ENCODE measurements around the gene PRRC2C. TPM values are rescaled to one million over a fixed set of nuclear protein-coding genes. Genes with fewer than 3 reads are reported as not detected.
"Not testable (repeated sequence)": the region's sequence is repeated elsewhere in the genome, so short reads cannot be mapped to it uniquely, and the experiment has no call there.

The PRRC2C gene
- total and polyA plus RNA-seq, 12 donors: 15.1 to 77.2 (median 58.1) TPM

DNA sequence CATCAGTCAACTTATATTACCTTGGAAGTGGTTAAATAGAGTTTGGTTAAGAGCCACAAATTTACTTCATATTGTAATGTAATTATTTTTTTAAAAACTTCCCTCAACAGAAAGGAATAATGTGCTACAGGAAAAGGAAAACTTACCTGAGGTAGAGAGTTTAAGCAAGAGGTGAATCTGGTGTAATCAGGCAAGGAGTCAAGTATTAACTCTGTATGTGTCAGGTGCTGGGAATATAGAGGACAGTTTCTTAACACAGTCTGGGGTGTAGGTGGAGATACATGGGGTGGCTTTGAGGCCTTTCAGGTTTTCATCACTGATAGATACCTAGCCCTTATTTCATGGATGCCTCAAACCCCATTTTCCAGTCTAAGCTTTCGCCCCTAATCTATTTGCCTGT, 110.8 kb downstream of the PRRC2C start:
- Histone ChIP-seq H3K9me3 (no peaks in the 10 kb centered on the region), H3K4me1 (peaks cover 0 to 12% (median 0%) of the 10 kb centered on the region in 9 donors), H3K27me3 (no peaks in the 10 kb centered on the region), H3K27ac (no peak overlapping the region), H3K36me3 (peaks cover 0 to 45% (median 22%) of the 10 kb centered on the region in 9 donors), H3K4me3 (no peak overlapping the region)
- TF ChIP-seq, protein P1, sequence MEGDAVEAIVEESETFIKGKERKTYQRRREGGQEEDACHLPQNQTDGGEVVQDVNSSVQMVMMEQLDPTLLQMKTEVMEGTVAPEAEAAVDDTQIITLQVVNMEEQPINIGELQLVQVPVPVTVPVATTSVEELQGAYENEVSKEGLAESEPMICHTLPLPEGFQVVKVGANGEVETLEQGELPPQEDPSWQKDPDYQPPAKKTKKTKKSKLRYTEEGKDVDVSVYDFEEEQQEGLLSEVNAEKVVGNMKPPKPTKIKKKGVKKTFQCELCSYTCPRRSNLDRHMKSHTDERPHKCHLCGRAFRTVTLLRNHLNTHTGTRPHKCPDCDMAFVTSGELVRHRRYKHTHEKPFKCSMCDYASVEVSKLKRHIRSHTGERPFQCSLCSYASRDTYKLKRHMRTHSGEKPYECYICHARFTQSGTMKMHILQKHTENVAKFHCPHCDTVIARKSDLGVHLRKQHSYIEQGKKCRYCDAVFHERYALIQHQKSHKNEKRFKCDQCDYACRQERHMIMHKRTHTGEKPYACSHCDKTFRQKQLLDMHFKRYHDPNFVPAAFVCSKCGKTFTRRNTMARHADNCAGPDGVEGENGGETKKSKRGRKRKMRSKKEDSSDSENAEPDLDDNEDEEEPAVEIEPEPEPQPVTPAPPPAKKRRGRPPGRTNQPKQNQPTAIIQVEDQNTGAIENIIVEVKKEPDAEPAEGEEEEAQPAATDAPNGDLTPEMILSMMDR (IDR thresholded peaks at IDR 0.05): no peak
- DNase-seq (no peak), ATAC-seq (no peak)
- intact Hi-C loops (cut with DNase I): no loop called here
- 95 to 100% methylated on average over 1 of the region's 1 CpG for WGBS, 2 donors

DNA sequence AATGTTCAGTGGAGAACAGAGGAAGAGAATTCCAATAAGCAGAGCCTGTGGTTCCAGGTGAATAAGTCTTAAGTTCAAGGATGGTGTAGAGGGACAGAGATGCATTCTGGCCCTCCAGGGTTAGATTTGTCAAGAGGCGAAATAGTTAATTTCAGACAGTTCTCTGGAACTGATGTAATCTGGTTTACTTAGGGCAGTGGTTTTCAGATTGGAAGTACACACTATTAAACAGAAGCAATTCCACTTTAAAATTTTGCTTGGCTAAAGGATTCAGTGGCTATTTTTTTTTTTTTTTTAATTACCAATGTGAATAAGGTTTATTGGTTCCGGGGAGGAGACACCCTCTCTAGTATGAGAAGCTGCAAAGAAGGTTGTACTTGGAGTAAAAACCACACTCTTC, 111.4 kb downstream of the PRRC2C start:
- H3K27me3 ChIP-seq: no peaks in the 10 kb centered on the region
- ATAC-seq: no peak
- peaks cover 0 to 12% (median 0%) of the 10 kb centered on the region in 9 donors for H3K4me1 ChIP-seq
- TF ChIP-seq, protein P1 (IDR thresholded peaks at IDR 0.05): no peak
- peaks cover 0 to 39% (median 16%) of the 10 kb centered on the region in 9 donors for H3K36me3 ChIP-seq
- H3K9me3 ChIP-seq: no peaks in the 10 kb centered on the region
- intact Hi-C loops (cut with DNase I): no loop called here
- no peak for DNase-seq
- no peak overlapping the region for H3K27ac ChIP-seq
- WGBS, 2 donors: 93 to 98% methylated on average over 2 of the region's 2 CpGs
- H3K4me3 ChIP-seq: no peak overlapping the region

DNA sequence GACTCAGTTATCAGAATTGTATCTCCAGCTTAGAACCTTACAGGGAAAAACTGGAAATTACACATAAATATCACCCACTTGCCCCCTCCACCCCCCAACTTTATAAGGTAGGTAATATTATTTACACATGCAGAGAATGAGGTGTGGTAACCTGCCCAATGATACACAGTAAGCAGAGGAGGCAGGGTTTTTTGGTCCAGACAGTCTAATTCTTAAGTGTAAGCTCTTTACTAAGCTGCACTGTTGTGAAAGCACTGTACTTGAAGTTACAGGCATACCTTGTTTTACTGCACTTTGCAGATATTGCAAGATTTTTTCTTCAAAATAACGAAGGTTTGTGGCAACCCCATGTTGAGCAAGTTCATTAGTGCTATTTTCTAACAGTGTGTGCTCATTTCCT, 111.9 kb downstream of the PRRC2C start:
- TF ChIP-seq, protein P1 (IDR thresholded peaks at IDR 0.05): no peak
- peaks cover 0 to 12% (median 0%) of the 10 kb centered on the region in 9 donors for H3K4me1 ChIP-seq
- H3K9me3 ChIP-seq: no peaks in the 10 kb centered on the region
- DNase-seq (no peak), ATAC-seq (no peak)
- no peak overlapping the region for H3K4me3 ChIP-seq
- WGBS, 2 donors: 86 to 89% methylated on average over 1 of the region's 1 CpG
- peaks cover 0 to 34% (median 11%) of the 10 kb centered on the region in 9 donors for H3K36me3 ChIP-seq
- no peaks in the 10 kb centered on the region for H3K27me3 ChIP-seq
- intact Hi-C loops (cut with DNase I): no loop called here
- H3K27ac ChIP-seq: no peak overlapping the region

DNA sequence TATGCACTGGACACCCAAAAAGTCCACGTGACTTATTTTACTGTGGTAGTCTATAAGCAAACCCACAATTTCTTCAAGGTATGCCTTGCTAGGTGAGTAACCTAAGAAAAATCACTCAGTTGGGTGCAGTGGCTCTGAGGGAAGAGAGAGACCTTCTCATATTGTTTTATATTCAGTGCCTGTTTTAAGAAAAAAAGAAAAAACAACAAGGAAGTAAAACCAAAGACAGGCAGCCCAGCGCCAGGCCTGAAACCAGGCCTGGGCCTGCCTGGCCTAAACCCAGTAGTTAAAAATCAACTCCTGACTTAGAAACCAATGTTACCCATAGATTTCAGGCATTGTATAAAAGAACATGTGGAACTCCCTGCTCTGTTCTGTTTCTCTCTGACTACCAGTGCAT, 115.0 kb downstream of the PRRC2C start:
- intact Hi-C loops (cut with DNase I); ATAC-seq; H3K4me3 ChIP-seq; DNase-seq; H3K27me3 ChIP-seq; H3K36me3 ChIP-seq; H3K9me3 ChIP-seq; H3K27ac ChIP-seq: not testable (repeated sequence)
- WGBS, 2 donors: 94 to 99% methylated on average over 2 of the region's 2 CpGs
- H3K4me1 ChIP-seq: peaks cover 0 to 12% (median 0%) of the 10 kb centered on the region in 9 donors

DNA sequence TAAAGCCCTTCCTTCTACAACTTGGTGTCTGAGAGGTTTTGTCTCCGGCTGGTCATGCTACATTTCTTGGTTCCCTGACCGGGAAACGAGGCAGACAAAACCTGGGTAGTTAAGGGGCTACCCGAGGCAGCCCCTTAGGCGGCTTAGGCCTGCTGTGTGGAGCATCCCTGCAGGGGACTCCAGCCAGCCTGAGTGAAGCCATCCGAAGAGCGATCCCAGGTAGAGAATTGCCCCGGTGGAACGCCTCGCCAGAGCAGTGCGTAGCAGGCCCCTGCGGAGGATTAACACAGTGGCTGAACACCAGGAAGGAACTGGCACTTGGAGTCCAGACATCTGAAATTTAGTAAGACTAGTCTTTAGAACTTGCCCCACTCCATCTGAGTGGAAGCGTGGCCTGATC, 115.5 kb downstream of the PRRC2C start:
- DNase-seq: no peak
- H3K4me1 ChIP-seq: peaks cover 0 to 9% (median 0%) of the 10 kb centered on the region in 9 donors
- no peak overlapping the region for H3K4me3 ChIP-seq
- 95% methylated on average over 13 of the region's 13 CpGs for WGBS, 2 donors
- ATAC-seq: no peak
- H3K9me3 ChIP-seq: no peaks in the 10 kb centered on the region
- no peaks in the 10 kb centered on the region for H3K36me3 ChIP-seq
- no peaks in the 10 kb centered on the region for H3K27me3 ChIP-seq
- TF ChIP-seq, protein P1 (IDR thresholded peaks at IDR 0.05): no peak
- intact Hi-C loops (cut with DNase I): no loop called here
- no peak overlapping the region for H3K27ac ChIP-seq

DNA sequence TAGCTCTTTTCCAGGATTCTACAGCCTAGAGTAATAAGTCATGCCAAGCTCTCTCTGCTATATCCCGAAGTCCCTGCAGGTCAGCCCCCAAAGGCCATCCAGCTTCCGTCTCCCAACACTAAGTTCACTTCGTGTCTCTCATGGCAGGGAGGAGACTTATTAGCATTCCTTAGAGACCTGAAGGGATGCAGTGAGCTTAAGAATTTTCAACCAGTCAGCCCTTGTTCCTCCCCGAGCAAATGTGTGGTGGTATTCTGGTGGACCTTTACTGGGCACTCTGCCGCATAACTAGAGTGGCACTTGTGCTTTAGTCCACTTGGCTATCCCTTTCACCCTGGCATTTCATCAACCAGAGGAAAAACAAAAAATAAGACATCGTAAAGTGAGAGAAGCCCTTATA, 117.7 kb downstream of the PRRC2C start:
- H3K36me3 ChIP-seq; H3K27me3 ChIP-seq; H3K4me1 ChIP-seq; DNase-seq; H3K27ac ChIP-seq; intact Hi-C loops (cut with DNase I); H3K4me3 ChIP-seq; H3K9me3 ChIP-seq; ATAC-seq: not testable (repeated sequence)
- WGBS, 2 donors: 80 to 82% methylated on average over 6 of the region's 6 CpGs

All from heart right ventricle (tissue), 16 donors.